CD4-positive, CD25-positive, alpha-beta regulatory T cell (primary cell): ENCODE results near the gene ENSA. TPM values are rescaled to one million over a fixed set of nuclear protein-coding genes. Genes with fewer than 3 reads are reported as not detected.
"Not testable (repeated sequence)": the region's sequence is repeated elsewhere in the genome, so short reads cannot be mapped to it uniquely, and the experiment has no call there.

Source experiments
- ATAC-seq, 2 donors: fragments of 150-1000 bp; cut with Tn5 transposase; one replicate each; pipeline ENCODE4 v1.10.0; 2021; ENCODE audit warnings: low read depth in 2 of 2, moderate number of reproducible peaks in 2 of 2, moderate library complexity in 1 of 2
- DNase-seq, 3 donors: peaks; one replicate each; pipeline versions ENCODE4 v3.0.0 to v3.0.0-alpha.2; 2012 to 2022; ENCODE audit warnings: mixed read lengths in 1 of 3
- H3K27ac ChIP-seq: one replicate; pipeline ENCODE4 v1.7.0; 2013; ENCODE audit warnings: mild to moderate bottlenecking, low read length; ENCODE audit not compliant: insufficient read depth, poor library complexity, severe bottlenecking
- H3K27me3 ChIP-seq: one replicate; pipeline ENCODE4 v1.7.0; 2013; ENCODE audit warnings: low read length; ENCODE audit not compliant: control insufficient read depth, insufficient read depth
- H3K36me3 ChIP-seq: one replicate; pipeline ENCODE4 v1.7.0; 2013; ENCODE audit warnings: mild to moderate bottlenecking, low read length, moderate library complexity; ENCODE audit not compliant: control insufficient read depth, insufficient read depth
- H3K4me1 ChIP-seq: 2 replicates; pipeline ENCODE4 v1.7.0; 2013; ENCODE audit warnings: mild to moderate bottlenecking, low read length; ENCODE audit not compliant: insufficient read depth, control insufficient read depth, poor library complexity, severe bottlenecking
- H3K4me3 ChIP-seq: one replicate; pipeline ENCODE4 v1.7.0; 2013; ENCODE audit warnings: low read depth, mild to moderate bottlenecking, low read length, moderate library complexity
- H3K9me3 ChIP-seq, 2 experiments: 1 replicate in 1 of 2; 2 replicates in 1 of 2; pipeline ENCODE4 v1.7.0; 2013; ENCODE audit warnings: low read length in 2 of 2, mild to moderate bottlenecking in 1 of 2, moderate library complexity in 1 of 2; ENCODE audit not compliant: control insufficient read depth in 2 of 2
- H3K27ac Mint-ChIP-seq, 3 donors: one replicate each; pipeline ENCODE4 v1.8.0; 2020 to 2022; ENCODE audit warnings: mild to moderate bottlenecking in 3 of 3, mixed read lengths in 3 of 3, moderate library complexity in 2 of 3
- H3K27me3 Mint-ChIP-seq: one replicate; pipeline ENCODE4 v1.8.0; 2022; ENCODE audit warnings: mild to moderate bottlenecking, mixed read lengths
- H3K36me3 Mint-ChIP-seq: one replicate; pipeline ENCODE4 v1.8.0; 2020; ENCODE audit warnings: mixed read lengths
- H3K4me1 Mint-ChIP-seq, 4 donors: one replicate each; pipeline ENCODE4 v1.8.0; 2020 to 2022; ENCODE audit warnings: mixed read lengths in 4 of 4, mild to moderate bottlenecking in 1 of 4
- H3K4me3 Mint-ChIP-seq, 4 donors: one replicate each; pipeline ENCODE4 v1.8.0; 2020 to 2022; ENCODE audit warnings: mild to moderate bottlenecking in 4 of 4, mixed read lengths in 4 of 4, moderate library complexity in 3 of 4
- H3K9me3 Mint-ChIP-seq, 7 donors: one replicate each; pipeline ENCODE4 v1.8.0; 2020 to 2022; ENCODE audit warnings: mixed read lengths in 7 of 7, mild to moderate bottlenecking in 3 of 7, moderate library complexity in 2 of 7
- polyA plus RNA-seq, 4 donors: library from polyadenylated mRNA; unstranded; fragments of 300-500 nt; fragmentation: Illumina TruSeq; gene quantifications; one replicate each; pipeline ENCODE4 v1.2.3, GENCODE V29; 2021
- total RNA-seq: library from RNA; stranded (reverse); gene quantifications from one replicate; pipeline ENCODE4 v1.2.3, GENCODE V29; 2022

The ENSA gene
- total and polyA plus RNA-seq, 5 donors from 2014 or later, result 41.2 to 169 (median 52.5) TPM

GRCh38 chr1:150654635-150655034 is 25.2 kb upstream of the ENSA start:
- not testable (repeated sequence) for H3K9me3 Mint-ChIP-seq, H3K4me3 ChIP-seq, H3K27ac ChIP-seq, H3K27me3 ChIP-seq, H3K9me3 ChIP-seq, ATAC-seq, H3K27me3 Mint-ChIP-seq, H3K4me1 ChIP-seq, H3K4me1 Mint-ChIP-seq, DNase-seq
- Mint-ChIP-seq H3K36me3 (peaks cover 23% of the 10 kb centered on the region), H3K4me3 (peak overlapping the region in 1 of 4 donors; percentile 14), H3K27ac (peak overlapping the region in 1 of 3 donors; percentile 21)
- H3K36me3 ChIP-seq, result peaks cover 15% of the 10 kb centered on the region

- Mint-ChIP-seq H3K4me1 (peaks cover 0 to 7% (median 5%) of the 10 kb centered on the region in 4 donors), H3K36me3 (peaks cover 31% of the 10 kb centered on the region), H3K9me3 (no peaks in the 10 kb centered on the region), H3K27me3 (no peaks in the 10 kb centered on the region), H3K4me3 (no peak overlapping the region), H3K27ac (no peak overlapping the region)
- Histone ChIP-seq H3K27me3 (no peaks in the 10 kb centered on the region), H3K4me3 (no peak overlapping the region), H3K27ac (no peak overlapping the region), H3K9me3 (no peaks in the 10 kb centered on the region), H3K4me1 (no peaks in the 10 kb centered on the region), H3K36me3 (peaks cover 41% of the 10 kb centered on the region)
- ATAC-seq (no peak), DNase-seq (no peak)
Observed at GRCh38 chr1:150650193-150650592, 20.8 kb upstream of the ENSA start.

DNA sequence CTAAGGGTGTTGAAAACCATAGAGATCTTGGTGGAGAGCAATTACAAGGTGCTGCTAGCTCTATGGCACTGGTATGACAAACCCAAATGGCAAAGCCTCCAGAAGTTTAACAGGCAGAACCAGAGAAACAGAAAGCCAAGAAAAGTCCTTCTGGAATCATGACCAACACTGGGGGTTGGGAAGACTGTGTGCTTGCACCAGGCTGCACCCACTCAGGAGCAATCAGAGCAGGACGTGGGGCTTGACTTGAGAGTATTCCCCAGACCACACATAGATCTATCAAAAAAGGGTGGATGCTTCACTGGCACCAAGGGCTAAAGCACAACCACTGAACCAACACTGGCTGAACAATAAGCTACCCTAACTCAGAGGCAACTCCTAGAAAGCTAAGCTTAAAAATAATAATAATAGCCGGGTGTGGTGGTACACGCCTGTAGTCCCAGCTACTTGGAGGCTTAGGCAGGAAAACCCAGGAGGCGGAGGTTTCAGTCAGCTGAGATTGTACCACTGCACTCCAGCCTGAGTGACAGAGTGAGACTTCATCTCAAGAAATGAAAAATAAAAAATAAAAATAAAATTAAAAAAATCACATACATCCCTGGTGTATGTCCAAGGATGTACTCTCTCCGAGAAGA is 20.1 kb upstream of the ENSA start:
- Mint-ChIP-seq H3K9me3 (no peaks in the 10 kb centered on the region), H3K4me1 (peaks cover 0 to 7% (median 5%) of the 10 kb centered on the region in 4 donors)
- H3K27me3 ChIP-seq, result no peaks in the 10 kb centered on the region

GRCh38 chr1:150642296-150642695 is 12.9 kb upstream of the ENSA start:
- H3K27me3 Mint-ChIP-seq, result no peaks in the 10 kb centered on the region
- no peak overlapping the region for H3K4me3 ChIP-seq

More for the DNA sequence above, 20.1 kb upstream of the ENSA start:
- Histone ChIP-seq H3K27ac (no peak overlapping the region), H3K36me3 (peaks cover 41% of the 10 kb centered on the region), H3K4me1 (no peaks in the 10 kb centered on the region), H3K9me3 (no peaks in the 10 kb centered on the region), H3K4me3 (no peak overlapping the region)
- DNase-seq (no peak), ATAC-seq (no peak)
- Mint-ChIP-seq H3K4me3 (no peak overlapping the region), H3K27me3 (no peaks in the 10 kb centered on the region), H3K36me3 (peaks cover 31% of the 10 kb centered on the region), H3K27ac (peak overlapping the region in 2 of 3 donors; percentile 38 to 66)

DNA sequence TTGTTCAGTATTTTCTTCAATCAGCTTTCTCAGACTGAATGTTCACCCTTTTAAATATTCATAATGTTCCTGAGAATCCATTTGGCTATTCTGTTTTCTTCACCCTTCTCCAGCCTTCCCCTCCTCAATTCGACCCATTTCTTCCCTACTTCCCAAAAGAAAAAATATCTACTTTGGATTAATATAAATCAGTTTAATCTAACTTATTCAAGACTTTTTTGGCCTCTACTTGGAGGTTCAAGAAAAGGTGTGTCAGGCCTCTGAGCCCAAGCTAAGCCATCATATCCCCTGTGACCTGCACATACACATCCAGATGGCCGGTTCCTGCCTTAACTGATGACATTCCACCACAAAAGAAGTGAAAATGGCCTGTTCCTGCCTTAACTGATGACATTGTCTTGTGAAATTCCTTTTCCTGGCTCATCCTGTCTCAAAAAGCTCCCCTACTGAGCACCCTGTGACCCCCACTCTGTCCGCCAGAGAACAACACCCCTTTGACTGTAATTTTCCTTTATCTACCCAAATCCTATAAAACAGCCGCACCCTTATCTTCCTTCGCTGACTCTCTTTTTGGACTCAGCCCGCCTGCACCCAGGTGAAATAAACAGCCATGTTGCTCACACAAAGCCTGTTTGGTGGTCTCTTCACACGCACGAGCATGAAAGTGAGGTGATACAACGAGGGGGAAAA is 11.9 kb upstream of the ENSA start:
- H3K36me3 Mint-ChIP-seq, H3K27me3 ChIP-seq, H3K4me3 ChIP-seq, H3K9me3 ChIP-seq, H3K27ac Mint-ChIP-seq, H3K36me3 ChIP-seq, H3K9me3 Mint-ChIP-seq, H3K27ac ChIP-seq, ATAC-seq, H3K4me1 Mint-ChIP-seq, H3K4me1 ChIP-seq, H3K27me3 Mint-ChIP-seq, H3K4me3 Mint-ChIP-seq, DNase-seq: not testable (repeated sequence)

More at GRCh38 chr1:150642296-150642695, 12.9 kb upstream of the ENSA start:
- Mint-ChIP-seq H3K9me3 (no peaks in the 10 kb centered on the region), H3K36me3 (peaks cover 5% of the 10 kb centered on the region), H3K4me1 (no peaks in the 10 kb centered on the region), H3K4me3 (no peak overlapping the region), H3K27ac (no peak overlapping the region)
- peaks cover 8% of the 10 kb centered on the region for H3K36me3 ChIP-seq
- H3K9me3 ChIP-seq, result no peaks in the 10 kb centered on the region
- no peak overlapping the region for H3K27ac ChIP-seq
- no peak for DNase-seq
- no peaks in the 10 kb centered on the region for H3K27me3 ChIP-seq
- H3K4me1 ChIP-seq, result no peaks in the 10 kb centered on the region
- ATAC-seq, result no peak

GRCh38 chr1:150638430-150638829 is 9.0 kb upstream of the ENSA start:
- not testable (repeated sequence) for H3K27ac Mint-ChIP-seq, H3K4me1 Mint-ChIP-seq, H3K4me1 ChIP-seq, H3K27me3 ChIP-seq, H3K27me3 Mint-ChIP-seq, ATAC-seq, H3K36me3 Mint-ChIP-seq, H3K9me3 ChIP-seq, H3K27ac ChIP-seq, H3K36me3 ChIP-seq, H3K9me3 Mint-ChIP-seq, H3K4me3 ChIP-seq, DNase-seq, H3K4me3 Mint-ChIP-seq

- H3K36me3 Mint-ChIP-seq, DNase-seq, H3K4me3 ChIP-seq, H3K27me3 ChIP-seq, H3K9me3 ChIP-seq, H3K4me1 Mint-ChIP-seq, H3K27ac ChIP-seq, ATAC-seq, H3K27ac Mint-ChIP-seq, H3K9me3 Mint-ChIP-seq, H3K36me3 ChIP-seq, H3K27me3 Mint-ChIP-seq, H3K4me1 ChIP-seq, H3K4me3 Mint-ChIP-seq: not testable (repeated sequence)
Observed at GRCh38 chr1:150634839-150635622, 5.6 kb upstream of the ENSA start.
